HEK293 (cell line): ENCODE data around the gene MPZL1.

Experiments used
- CTCF ChIP-seq: fragments of 450-650 bp; formaldehyde crosslinking; IDR thresholded peaks from 2 replicates; pipeline ENCODE4 v1.5.1; 2016; ENCODE audit warnings: missing biosample characterization, missing genetic modification characterization
- KLF10 ChIP-seq: fragments of 450-650 bp; IDR thresholded peaks from 2 replicates; pipeline ENCODE4 v1.5.1; 2018; ENCODE audit warnings: missing biosample characterization, mild to moderate bottlenecking, missing genetic modification characterization
- OVOL3 ChIP-seq: fragments of 450-650 bp; formaldehyde crosslinking; IDR thresholded peaks from 2 replicates; pipeline ENCODE4 v1.5.1; 2016; ENCODE audit warnings: missing biosample characterization, missing genetic modification characterization
- PRDM1 ChIP-seq: fragments of 450-650 bp; formaldehyde crosslinking; IDR thresholded peaks from 2 replicates; pipeline ENCODE4; 2016; ENCODE audit warnings: missing biosample characterization, missing genetic modification characterization
- SALL2 ChIP-seq: fragments of 450-650 bp; formaldehyde crosslinking; IDR thresholded peaks from 2 replicates; pipeline ENCODE4 v1.5.0; 2017; ENCODE audit warnings: missing biosample characterization, mild to moderate bottlenecking, missing genetic modification characterization, borderline replicate concordance
- ZBTB44 ChIP-seq: fragments of 450-650 bp; IDR thresholded peaks from 2 replicates; pipeline ENCODE4 v1.5.1; 2018; ENCODE audit warnings: missing biosample characterization, mild to moderate bottlenecking, missing genetic modification characterization
- ZNF114 ChIP-seq: fragments of 450-650 bp; formaldehyde crosslinking; IDR thresholded peaks from 2 replicates; pipeline ENCODE4 v1.5.0; 2017; ENCODE audit warnings: missing biosample characterization, missing genetic modification characterization
- ZNF707 ChIP-seq: fragments of 450-650 bp; formaldehyde crosslinking; IDR thresholded peaks from 2 replicates; pipeline ENCODE4 v1.5.1; 2016; ENCODE audit warnings: missing biosample characterization, missing genetic modification characterization
- ZNF777 ChIP-seq: fragments of 450-650 bp; formaldehyde crosslinking; IDR thresholded peaks from 2 replicates; pipeline ENCODE4 v1.5.1; 2017; ENCODE audit warnings: missing biosample characterization, missing genetic modification characterization, borderline replicate concordance

GRCh38 chr1:167716000-167716271 is 5.8 kb upstream of the MPZL1 start:
- TF ChIP-seq SALL2 (tag by site-specific recombination) (no peak), KLF10 (tag by site-specific recombination) (no peak), ZBTB44 (tag by site-specific recombination) (no peak), ZNF707 (no peak), OVOL3 (tag by site-specific recombination) (no peak), ZNF777 (tag by site-specific recombination) (no peak), PRDM1 (tag by site-specific recombination) (no peak), ZNF114 (tag by site-specific recombination) (no peak), CTCF (tag by site-specific recombination) (no peak)
